GM21619 (cell line): ENCODE measurements around the gene KLF8.
"Not testable (repeated sequence)": the region's sequence is repeated elsewhere in the genome, so short reads cannot be mapped to it uniquely, and the experiment has no call there.

ENCODE experiments used
- ATAC-seq: cut with Tn5 transposase; IDR thresholded peaks from one replicate; pipeline ENCODE4 v1.9.1; 2021; ENCODE audit not compliant: unreplicated experiment

The KLF8 gene

GRCh38 chrX:56232221-56233082 lies at the start of gene KLF8:
KLF8 (plus strand) TSS chrX:56232356; CDS start chrX:56233335, 979 bp downstream.
- ATAC-seq = peak; percentile 67

DNA sequence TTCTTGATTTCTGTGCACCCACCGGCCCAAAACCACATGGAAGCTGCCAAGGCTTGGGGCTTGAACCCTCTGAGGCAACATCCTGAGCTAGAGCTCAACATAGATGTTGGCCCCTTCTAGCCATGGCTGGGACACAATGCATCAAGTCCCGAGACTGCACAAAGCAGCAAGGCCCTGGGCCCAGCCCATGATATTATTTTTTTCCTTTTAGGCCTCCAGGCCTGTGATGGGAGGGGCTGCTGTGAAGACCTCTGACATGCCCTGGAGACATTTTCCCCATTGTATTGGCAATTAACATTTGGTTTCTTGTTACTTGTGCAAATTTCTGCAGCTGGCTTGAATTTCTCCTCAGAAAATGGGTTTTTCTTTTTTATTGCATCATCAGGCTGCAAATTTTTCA lies 25.2 kb upstream of the KLF8 start:
- ATAC-seq = not testable (repeated sequence)

GRCh38 chrX:56211701-56212100 lies 20.5 kb upstream of the KLF8 start:
- ATAC-seq = no peak

GRCh38 chrX:56216332-56216731 lies 15.8 kb upstream of the KLF8 start:
- no peak for ATAC-seq

GRCh38 chrX:56219700-56220099 lies 12.5 kb upstream of the KLF8 start:
- ATAC-seq = no peak

- no peak for ATAC-seq
Observed at GRCh38 chrX:56221101-56221500, 11.1 kb upstream of the KLF8 start.

DNA sequence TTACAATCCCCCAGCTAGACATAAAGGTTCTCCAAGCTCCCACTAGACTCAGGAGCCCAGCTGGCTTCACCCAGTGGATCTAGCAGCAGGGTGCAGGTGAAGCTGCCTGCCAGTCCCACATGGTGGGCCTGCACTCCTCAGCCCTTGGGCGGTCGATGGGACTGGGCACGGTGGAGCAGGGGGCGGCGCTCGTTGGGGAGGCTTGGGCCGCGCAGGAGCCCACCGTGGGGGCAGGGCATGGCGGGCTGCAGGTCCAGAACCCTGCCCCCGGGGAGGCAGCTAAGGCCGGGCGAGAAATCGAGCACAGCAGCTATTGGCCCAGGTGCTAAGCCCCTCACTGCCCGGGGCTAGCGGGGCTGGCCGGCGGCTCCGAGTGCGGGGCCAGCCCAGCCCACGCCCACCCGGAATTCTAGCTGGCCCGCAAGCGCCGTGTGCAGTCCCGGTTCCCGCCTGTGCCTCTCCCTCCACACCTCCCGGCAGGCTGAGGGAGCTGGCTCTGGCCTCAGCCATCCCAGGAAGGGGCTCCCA lies 9.6 kb upstream of the KLF8 start:
- ATAC-seq = no peak

DNA sequence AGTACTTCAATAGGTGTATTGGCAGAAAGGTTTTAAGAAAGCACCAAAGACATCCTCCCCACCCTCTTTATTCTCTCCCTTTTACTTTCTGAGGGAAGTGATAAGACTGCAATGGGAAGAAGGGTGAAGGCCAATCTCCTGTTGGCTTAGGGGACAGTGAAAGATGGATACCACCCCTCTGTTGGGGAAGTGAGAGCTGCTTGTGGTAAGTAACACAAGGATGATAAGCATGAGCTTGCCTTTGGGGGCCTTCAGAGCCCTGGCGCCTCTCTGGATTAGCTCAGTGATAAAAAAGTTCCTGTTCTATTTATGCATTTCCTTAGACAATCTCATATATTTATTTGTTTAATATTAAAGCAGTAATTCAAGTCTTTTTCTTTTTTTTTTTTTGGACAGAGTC lies 5.2 kb upstream of the KLF8 start:
- no peak for ATAC-seq

DNA sequence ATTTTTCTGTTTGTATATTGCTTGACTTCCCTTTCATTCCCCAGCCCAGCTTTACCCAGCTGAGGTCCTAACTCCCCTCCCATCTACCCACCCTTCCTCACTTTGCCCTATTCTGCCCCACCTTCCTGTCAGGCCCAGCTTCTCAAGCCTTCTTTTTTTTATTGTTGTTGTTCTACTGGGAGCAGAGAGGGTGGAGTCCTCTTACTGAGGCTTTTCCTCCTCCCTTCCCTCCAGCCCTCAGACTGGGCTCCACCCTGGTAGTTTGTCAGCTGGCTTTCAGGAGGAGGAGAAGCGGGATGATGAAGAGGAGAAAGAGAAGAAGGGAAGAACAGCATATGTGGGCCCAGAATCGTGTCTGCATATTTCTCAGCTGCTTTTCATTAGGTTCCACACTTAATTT lies 3.2 kb upstream of the KLF8 start:
- ATAC-seq = no peak

DNA sequence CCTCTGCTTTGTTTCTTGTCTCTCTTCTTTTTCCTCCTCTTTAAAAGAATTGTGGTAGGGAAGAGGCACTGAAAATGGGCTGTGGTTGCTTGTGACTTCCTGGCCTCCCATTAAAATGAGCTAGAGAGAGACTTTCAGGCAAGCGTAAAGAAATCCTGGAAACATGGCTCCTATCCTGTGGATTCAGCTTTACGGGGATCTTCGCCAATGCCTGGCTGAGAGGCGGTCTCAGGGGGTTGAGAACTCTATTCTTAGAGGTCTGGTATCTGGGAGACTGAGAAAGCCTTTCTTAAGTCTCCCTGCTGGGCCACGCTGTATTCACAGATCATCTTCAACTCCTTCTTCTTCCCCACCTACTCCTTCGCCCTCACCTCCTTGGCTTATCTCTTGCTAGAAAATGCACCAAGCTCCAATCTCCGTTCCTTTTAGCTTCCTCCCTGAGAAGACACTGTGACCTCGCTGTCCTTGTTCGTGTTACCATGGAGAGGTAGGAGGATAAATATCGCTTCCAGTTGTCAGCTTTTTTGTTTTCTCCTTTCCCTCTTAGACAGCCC lies 542 bp upstream of the KLF8 start:
- no peak for ATAC-seq

DNA sequence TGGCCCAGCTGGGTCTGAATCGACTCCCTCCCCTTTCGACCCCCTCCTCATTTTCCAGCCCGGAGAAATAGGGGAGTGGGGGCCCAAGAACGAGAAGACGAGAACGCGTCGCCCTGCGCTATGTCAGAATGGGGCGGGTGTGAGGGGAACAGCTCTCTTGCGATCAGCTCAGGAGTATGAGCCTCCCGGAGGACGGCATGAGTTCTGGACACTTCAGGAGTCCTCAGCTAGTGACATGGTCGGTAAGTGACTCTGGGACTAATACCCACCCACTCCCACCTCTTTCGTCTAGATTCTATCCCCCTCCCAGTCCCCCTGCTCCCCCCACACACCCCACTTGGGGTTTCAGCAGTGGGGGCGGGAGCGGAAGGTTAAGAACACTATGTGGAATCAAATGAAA lies 944 bp downstream of the KLF8 start:
- no peak for ATAC-seq

GRCh38 chrX:56233682-56234081 lies 1.5 kb downstream of the KLF8 start:
- ATAC-seq = peak; percentile 86

- peak; percentile 80 for ATAC-seq
Observed at GRCh38 chrX:56248492-56248891, 16.3 kb downstream of the KLF8 start.

- ATAC-seq = no peak
Observed at GRCh38 chrX:56253832-56254703, 21.9 kb downstream of the KLF8 start.

DNA sequence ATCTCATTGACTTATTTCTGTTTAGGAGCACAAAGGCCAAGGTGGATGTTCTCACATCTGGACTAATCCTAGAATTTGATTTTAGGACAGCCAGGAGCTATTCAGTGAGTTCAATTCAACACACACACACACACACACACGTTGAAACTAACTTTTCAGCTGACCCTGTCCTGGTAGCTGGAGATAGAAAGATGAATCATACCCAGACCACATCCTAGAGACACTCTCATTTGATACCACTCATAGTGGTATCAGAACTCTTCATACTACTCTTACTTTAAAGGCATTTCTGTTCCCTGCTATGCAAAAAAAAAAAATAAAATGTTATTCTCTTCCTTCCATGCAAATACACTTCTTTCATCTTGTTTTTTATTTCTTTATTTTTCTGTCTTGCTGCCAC lies 36.7 kb downstream of the KLF8 start:
- peak; percentile 95 for ATAC-seq

DNA sequence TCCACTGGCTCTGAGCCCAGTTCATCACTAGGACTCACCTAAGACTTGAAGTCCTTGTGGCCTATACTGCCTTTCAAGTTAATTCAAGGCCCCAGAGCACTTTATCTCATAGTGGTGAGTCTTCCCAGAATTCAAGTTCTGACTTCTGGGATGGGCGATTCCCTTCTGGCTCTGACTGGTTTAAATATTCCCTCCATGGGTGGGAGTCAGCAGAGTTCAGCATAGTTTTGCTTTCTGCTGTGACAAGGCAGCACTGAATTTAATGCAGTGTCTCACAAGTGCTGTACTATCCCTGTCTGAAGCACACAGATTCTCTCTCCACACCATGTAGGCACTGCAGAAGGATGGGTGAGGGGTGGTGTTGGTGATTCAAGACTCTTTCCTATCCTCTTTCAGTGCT lies 46.5 kb downstream of the KLF8 start:
- ATAC-seq = no peak

DNA sequence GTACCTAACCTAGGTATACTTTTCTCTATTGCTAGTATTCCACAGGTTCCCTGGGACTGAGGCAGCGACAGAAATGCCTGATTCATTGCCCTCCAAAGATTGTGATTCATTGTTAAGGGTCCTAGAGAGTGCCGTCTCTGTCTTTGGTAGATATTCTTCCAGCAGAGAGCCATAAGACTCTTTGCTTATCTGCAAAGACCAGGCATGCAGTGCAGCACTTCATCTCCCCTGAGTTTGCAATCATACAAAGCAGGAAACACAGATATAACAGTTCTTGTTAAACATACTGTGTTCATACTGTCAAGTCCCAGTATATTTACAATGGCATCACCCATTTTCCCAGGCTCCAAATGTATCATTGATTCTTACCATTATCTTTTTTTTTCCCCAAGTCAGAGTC lies 47.7 kb downstream of the KLF8 start:
- no peak for ATAC-seq

DNA sequence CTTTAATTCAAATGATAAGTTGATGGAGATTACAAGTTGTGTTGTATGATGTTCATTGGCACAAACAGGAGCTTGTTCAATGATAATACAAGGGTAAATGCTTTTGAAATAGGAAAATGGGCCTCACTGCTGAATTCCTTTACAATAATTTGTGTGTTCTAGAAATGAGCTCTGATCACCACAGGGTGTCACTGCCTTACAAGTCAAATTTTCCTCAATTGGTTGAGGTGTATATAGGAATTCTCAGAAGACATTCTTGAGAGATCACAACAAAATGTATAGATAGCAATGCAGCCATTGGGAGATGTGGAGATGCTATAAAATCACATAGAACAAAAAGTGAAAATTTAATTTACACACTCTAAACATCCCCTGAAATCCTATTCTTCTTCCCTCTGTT lies 49.6 kb downstream of the KLF8 start:
- ATAC-seq = no peak

DNA sequence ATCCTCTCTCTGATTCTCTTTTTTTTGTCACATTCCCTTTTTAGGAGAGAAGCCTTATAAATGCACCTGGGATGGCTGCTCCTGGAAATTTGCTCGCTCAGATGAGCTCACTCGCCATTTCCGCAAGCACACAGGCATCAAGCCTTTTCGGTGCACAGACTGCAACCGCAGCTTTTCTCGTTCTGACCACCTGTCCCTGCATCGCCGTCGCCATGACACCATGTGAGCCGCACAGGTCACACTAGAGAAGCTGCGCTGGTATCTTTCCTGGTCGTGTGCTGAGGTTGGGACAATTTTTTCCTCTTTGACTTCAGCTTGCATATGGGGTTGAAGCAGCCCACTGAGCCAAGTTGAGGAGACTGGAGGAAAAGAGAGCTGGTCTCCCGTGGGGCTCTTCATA lies 52.1 kb downstream of the KLF8 start:
- ATAC-seq = no peak

GRCh38 chrX:56288608-56289007 lies 56.5 kb downstream of the KLF8 start:
- no peak for ATAC-seq

DNA sequence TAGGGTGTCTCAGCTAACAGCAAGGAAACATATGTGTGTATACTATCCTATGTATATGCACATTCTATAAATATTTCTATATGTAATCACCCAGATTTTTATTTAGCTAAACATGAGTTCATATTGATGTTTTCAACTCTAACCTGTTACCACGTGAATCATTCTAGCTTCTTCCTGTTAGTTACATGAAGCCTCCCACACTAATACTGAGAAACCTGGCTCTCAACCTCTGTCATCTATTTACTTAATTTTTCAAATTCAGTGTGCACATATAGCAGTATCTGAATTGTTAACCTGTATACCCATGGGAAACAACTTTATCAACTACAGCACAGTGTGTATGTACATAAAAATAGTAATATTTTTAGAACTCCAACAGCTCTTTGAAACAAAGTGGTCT lies 57.3 kb downstream of the KLF8 start:
- no peak for ATAC-seq

- no peak for ATAC-seq
Observed at GRCh38 chrX:56308726-56309125, 76.6 kb downstream of the KLF8 start.
